ENCODE measurements around the gene ROR1. TPM values are rescaled to one million over a fixed set of nuclear protein-coding genes. Genes with fewer than 3 reads are reported as not detected.

The ROR1 gene
- total and polyA plus RNA-seq, 10 of the 15 experiments (the other 5 are each of a cell fraction or from before 2014, with no cell fraction given) = 0.02 to 0.08 (median 0.05) TPM; not detected in 6

DNA sequence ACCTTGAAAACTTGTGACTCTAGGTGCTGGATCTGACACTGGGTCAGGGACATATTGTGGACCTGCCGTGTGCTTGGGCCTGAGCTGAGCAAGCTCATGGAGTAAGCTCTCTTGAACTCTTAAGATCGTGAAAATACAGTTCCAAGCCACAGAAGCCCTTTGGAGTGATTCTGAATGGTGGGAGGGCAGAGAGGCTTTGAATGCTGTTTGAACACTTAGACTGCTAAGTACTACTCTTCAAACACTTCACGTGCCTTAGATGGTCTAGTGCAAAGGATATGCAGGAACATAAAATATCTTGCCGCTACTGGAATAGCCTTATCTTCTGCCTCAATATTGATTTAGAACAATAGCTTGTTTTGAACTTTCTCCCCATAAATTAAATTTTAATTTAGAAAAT lies 21.6 kb downstream of the ROR1 start:
- H2AFZ ChIP-seq (ENCODE audit: control insufficient read depth, low read depth, low read length) = no peak overlapping the region
- H3K4me2 ChIP-seq (ENCODE audit: control insufficient read depth, insufficient read depth) = no peak overlapping the region
- WGBS (ENCODE audit: insufficient coverage, insufficient replicate concordance, low lambda C conversion rate, missing lambda C conversion rate) = 34% methylated on average over 4 of the region's 4 CpGs
- H3K79me2 ChIP-seq (ENCODE audit: control insufficient read depth, insufficient read depth, low read length) = no peaks in the 10 kb centered on the region
- H3K27ac ChIP-seq (ENCODE audit: control insufficient read depth, insufficient read depth) = no peak overlapping the region
- no peaks in the 10 kb centered on the region for H3K36me3 ChIP-seq (ENCODE audit: control insufficient read depth in 2 of 2, insufficient read depth in 2 of 2, low read length in 1 of 2)
- no TSS peak for BruUV-seq (replicated peaks)
- H3K4me1 ChIP-seq (ENCODE audit: control insufficient read depth, insufficient read depth, low read length) = no peaks in the 10 kb centered on the region
- DNase-seq (ENCODE audit: low read depth, low spot score) = no peak
- no peaks in the 10 kb centered on the region for H4K20me1 ChIP-seq (ENCODE audit: control insufficient read depth, insufficient read depth)
- POLR2A ChIA-PET = interaction anchor here (0.6 kb wide), 1 partner anchor 318 kb away, joined by 3 read pairs; no protein-coding TSS in a partner anchor
- CTCF ChIA-PET = no interaction called here
- RAD21 ChIA-PET (ENCODE audit: unreplicated experiment) = no interaction called here
- no peaks in the 10 kb centered on the region for H3K9me3 ChIP-seq (replicated peaks; ENCODE audit: control insufficient read depth, insufficient read depth, low read length)
- in situ Hi-C loops (cut with MboI) = no loop called here
- no peak for FAIRE-seq
- TF ChIP-seq EP300 (IDR thresholded peaks at IDR 0.05; ENCODE audit: borderline replicate concordance in 1 of 2, control insufficient read depth in 1 of 2, low read depth in 2 of 2, low read length in 2 of 2) = no peak
- TF ChIP-seq MYB (IDR thresholded peaks at IDR 0.05; ENCODE audit: borderline replicate concordance, low read depth, low read length) = no peak
- TF ChIP-seq FOXK2 (IDR thresholded peaks at IDR 0.05) = no peak
- no peak for TF ChIP-seq BRCA1 (IDR thresholded peaks at IDR 0.05; ENCODE audit: low read depth, low read length)
- no peak for TF ChIP-seq EZH2 (IDR thresholded peaks at IDR 0.05; ENCODE audit: borderline replicate concordance, control insufficient read depth, low read depth, low read length)
- no peak for TF ChIP-seq SMAD5 (IDR thresholded peaks at IDR 0.05; ENCODE audit: low read depth)
- no peak for TF ChIP-seq HDAC2 (IDR thresholded peaks at IDR 0.05)
- TF ChIP-seq MTA3 (IDR thresholded peaks at IDR 0.05; ENCODE audit: borderline replicate concordance, low read length) = no peak
- TF ChIP-seq NFYA (IDR thresholded peaks at IDR 0.05; ENCODE audit: borderline replicate concordance, low read depth, low read length) = no peak
- no peak for TF ChIP-seq YBX1 (IDR thresholded peaks at IDR 0.05)
- TF ChIP-seq POLR2AphosphoS2 (IDR thresholded peaks at IDR 0.05; ENCODE audit: low read depth, low read length) = no peak
- TF ChIP-seq MEF2A (IDR thresholded peaks at IDR 0.05; ENCODE audit: insufficient read depth, low read depth, low read length) = no peak
- no peak for TF ChIP-seq ZNF274 (IDR thresholded peaks at IDR 0.05; ENCODE audit: insufficient read depth, insufficient read length)
- intact Hi-C loops (cut with micrococcal nuclease; ENCODE audit: unreplicated experiment) = no loop called here
- no peak for ATAC-seq
- SMC1A ChIA-PET (ENCODE audit: uncharacterized antibody, unreplicated experiment) = interaction anchor here (1.2 kb wide), 1 partner anchor 104 kb away, joined by 4 read pairs; no protein-coding TSS in a partner anchor
- peaks cover 0 to 3% of the 10 kb centered on the region in 2 experiments; a peak in 2 of 4 replicates for H3K27me3 ChIP-seq (replicated peaks in 1 of 2; ENCODE audit: control insufficient read depth in 2 of 2, insufficient read depth in 2 of 2, low read length in 1 of 2)
- H3K9ac ChIP-seq (ENCODE audit: control insufficient read depth, insufficient read depth, low read length) = no peak overlapping the region
- no peak overlapping the region for H3K4me3 ChIP-seq
